ENCODE data around the gene CACNA1D.

Gene CACNA1D

GRCh38 chr3:53801319-53801718, 306.9 kb downstream of the CACNA1D start:
- no peak for DNase-seq (ENCODE audit: low read depth)
- TF ChIP-seq CTCF (IDR thresholded peaks at IDR 0.05; ENCODE audit: insufficient read depth, low read depth, low read length, missing control alignments): no peak
- no peak overlapping the region for H3K4me3 ChIP-seq (ENCODE audit: low read depth, low read length)

- TF ChIP-seq CTCF (IDR thresholded peaks at IDR 0.05; ENCODE audit: insufficient read depth, low read depth, low read length, missing control alignments): no peak
- no peak for DNase-seq (ENCODE audit: low read depth)
- no peak overlapping the region for H3K4me3 ChIP-seq (ENCODE audit: low read depth, low read length)
Measured at GRCh38 chr3:53802256-53802880, 308.0 kb downstream of the CACNA1D start.

- no peak for DNase-seq (ENCODE audit: low read depth)
- TF ChIP-seq CTCF (IDR thresholded peaks at IDR 0.05; ENCODE audit: insufficient read depth, low read depth, low read length, missing control alignments): no peak
- H3K4me3 ChIP-seq (ENCODE audit: low read depth, low read length): no peak overlapping the region
Measured at GRCh38 chr3:53803124-53803815, 308.9 kb downstream of the CACNA1D start.

- DNase-seq (ENCODE audit: low read depth): no peak
- no peak for TF ChIP-seq CTCF (IDR thresholded peaks at IDR 0.05; ENCODE audit: insufficient read depth, low read depth, low read length, missing control alignments)
- H3K4me3 ChIP-seq (ENCODE audit: low read depth, low read length): no peak overlapping the region
Measured at GRCh38 chr3:53803816-53804695, 309.6 kb downstream of the CACNA1D start.

GRCh38 chr3:53804697-53805462, 310.5 kb downstream of the CACNA1D start:
- no peak overlapping the region for H3K4me3 ChIP-seq (ENCODE audit: low read depth, low read length)
- DNase-seq (ENCODE audit: low read depth): peak; percentile 36
- no peak for TF ChIP-seq CTCF (IDR thresholded peaks at IDR 0.05; ENCODE audit: insufficient read depth, low read depth, low read length, missing control alignments)

- DNase-seq (ENCODE audit: low read depth): no peak
- H3K4me3 ChIP-seq (ENCODE audit: low read depth, low read length): no peak overlapping the region
- TF ChIP-seq CTCF (IDR thresholded peaks at IDR 0.05; ENCODE audit: insufficient read depth, low read depth, low read length, missing control alignments): no peak
Measured at GRCh38 chr3:53805463-53806159, 311.2 kb downstream of the CACNA1D start.
